Effector memory CD8-positive, alpha-beta T cell (primary cell): ENCODE data around the gene TTLL11.

Experiments used
- ATAC-seq: fragments of 150-1000 bp; cut with Tn5 transposase; replicated peaks from 2 replicates; pipeline ENCODE4 v1.10.0; 2021; ENCODE audit warnings: mild to moderate bottlenecking, moderate library complexity
- DNase-seq, 3 experiments: peaks; one replicate each; pipeline ENCODE4 v3.0.0; 2021
- H3K27ac Mint-ChIP-seq, 2 donors: one replicate each; pipeline ENCODE4 v1.8.0; 2022; ENCODE audit warnings: mild to moderate bottlenecking in 2 of 2, mixed read lengths in 2 of 2, moderate library complexity in 2 of 2
- H3K27me3 Mint-ChIP-seq, 2 donors: one replicate each; pipeline ENCODE4 v1.8.0; 2022; ENCODE audit warnings: mixed read lengths in 2 of 2
- H3K36me3 Mint-ChIP-seq: one replicate; pipeline ENCODE4 v1.8.0; 2022; ENCODE audit warnings: mild to moderate bottlenecking, moderate library complexity, mixed read lengths; ENCODE audit not compliant: insufficient read depth
- H3K4me1 Mint-ChIP-seq, 2 donors: one replicate each; pipeline ENCODE4 v1.8.0; 2022; ENCODE audit warnings: low read depth in 2 of 2, mixed read lengths in 2 of 2
- H3K4me3 Mint-ChIP-seq, 2 donors: one replicate each; pipeline ENCODE4 v1.8.0; 2022; ENCODE audit warnings: mild to moderate bottlenecking in 2 of 2, mixed read lengths in 2 of 2, moderate library complexity in 2 of 2
- H3K9me3 Mint-ChIP-seq, 2 donors: one replicate each; pipeline ENCODE4 v1.8.0; 2022; ENCODE audit warnings: mixed read lengths in 2 of 2

The TTLL11 gene

GRCh38 chr9:121865060-121865459, 228.0 kb downstream of the TTLL11 start:
- DNase-seq (no peak), ATAC-seq (no peak)
- no peaks in the 10 kb centered on the region for H3K9me3 Mint-ChIP-seq
- H3K4me3 Mint-ChIP-seq, result no peak overlapping the region
- no peaks in the 10 kb centered on the region for H3K27me3 Mint-ChIP-seq
- no peaks in the 10 kb centered on the region for H3K36me3 Mint-ChIP-seq
- H3K4me1 Mint-ChIP-seq, result no peaks in the 10 kb centered on the region
- no peak overlapping the region for H3K27ac Mint-ChIP-seq

GRCh38 chr9:121863955-121864354, 229.2 kb downstream of the TTLL11 start:
- Mint-ChIP-seq H3K9me3 (no peaks in the 10 kb centered on the region), H3K4me1 (no peaks in the 10 kb centered on the region), H3K36me3 (no peaks in the 10 kb centered on the region), H3K4me3 (no peak overlapping the region), H3K27ac (no peak overlapping the region), H3K27me3 (no peaks in the 10 kb centered on the region)
- DNase-seq, result no peak
- no peak for ATAC-seq

- no peaks in the 10 kb centered on the region for H3K36me3 Mint-ChIP-seq
- no peaks in the 10 kb centered on the region for H3K9me3 Mint-ChIP-seq
- no peak for ATAC-seq
- no peaks in the 10 kb centered on the region for H3K4me1 Mint-ChIP-seq
- H3K27ac Mint-ChIP-seq, result no peak overlapping the region
- no peak for DNase-seq
- no peak overlapping the region for H3K4me3 Mint-ChIP-seq
- no peaks in the 10 kb centered on the region for H3K27me3 Mint-ChIP-seq
These were observed 230.5 kb downstream of the TTLL11 start for GRCh38 chr9:121862371-121863332.

DNA sequence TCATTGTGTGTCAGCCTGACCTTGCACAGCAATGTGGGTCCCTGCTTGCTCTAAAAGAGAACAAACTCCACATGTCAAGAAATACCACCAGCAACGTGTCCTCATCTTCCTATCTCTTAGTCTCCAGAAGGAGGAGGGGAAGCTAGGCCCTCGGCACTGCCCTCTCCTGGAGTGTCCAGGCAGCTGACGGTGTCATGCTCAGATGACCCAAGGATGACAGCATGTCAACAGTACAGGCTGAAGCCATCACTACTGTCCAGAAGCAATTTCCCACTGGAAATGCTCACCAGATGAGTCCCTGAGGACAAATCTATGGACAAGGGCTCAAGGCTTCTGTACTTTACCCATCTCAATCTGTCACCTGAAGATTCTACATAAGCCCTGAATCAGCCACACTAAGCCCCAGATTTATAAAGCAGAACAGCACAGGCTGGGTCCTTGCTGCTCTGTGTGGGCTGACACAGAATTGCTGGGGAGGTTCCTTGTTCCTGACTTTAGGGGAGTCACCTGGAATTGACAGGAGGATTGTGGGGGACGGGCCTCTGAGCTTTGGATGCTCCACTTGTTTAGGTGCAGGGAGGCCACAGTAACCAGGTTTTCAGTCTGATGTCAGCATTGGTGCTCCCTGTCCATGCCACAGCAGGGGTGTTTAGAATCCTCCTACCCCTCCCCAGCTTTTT, 231.5 kb downstream of the TTLL11 start:
- Mint-ChIP-seq H3K9me3 (no peaks in the 10 kb centered on the region), H3K27ac (no peak overlapping the region)
- no peak for DNase-seq

DNA sequence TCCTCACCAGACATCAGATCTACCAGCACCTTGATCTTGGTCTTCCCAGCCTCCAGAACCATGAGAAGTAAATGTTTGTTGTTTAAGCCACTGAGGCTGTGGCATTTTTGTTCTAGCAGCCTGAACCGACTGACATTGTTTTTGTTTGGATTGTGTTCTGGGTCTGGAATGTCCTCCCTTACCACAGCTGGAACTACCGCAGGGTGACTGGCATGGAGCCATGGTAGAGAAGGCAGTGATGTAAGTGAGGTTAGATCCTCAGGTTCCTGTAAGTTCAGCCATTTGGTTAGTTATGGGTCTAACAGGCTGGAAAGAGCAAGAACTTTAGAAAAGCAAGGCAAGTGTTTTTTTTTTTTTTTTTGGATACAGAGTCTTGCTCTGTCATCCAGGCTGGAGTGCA, 232.4 kb downstream of the TTLL11 start:
- ATAC-seq (no peak), DNase-seq (no peak)
- Mint-ChIP-seq H3K9me3 (no peaks in the 10 kb centered on the region), H3K27ac (no peak overlapping the region), H3K4me1 (no peaks in the 10 kb centered on the region), H3K4me3 (no peak overlapping the region), H3K36me3 (no peaks in the 10 kb centered on the region), H3K27me3 (no peaks in the 10 kb centered on the region)

More for the DNA sequence above, 231.5 kb downstream of the TTLL11 start:
- no peaks in the 10 kb centered on the region for H3K27me3 Mint-ChIP-seq
- no peaks in the 10 kb centered on the region for H3K36me3 Mint-ChIP-seq
- ATAC-seq, result no peak
- H3K4me3 Mint-ChIP-seq, result no peak overlapping the region
- H3K4me1 Mint-ChIP-seq, result no peaks in the 10 kb centered on the region

DNA sequence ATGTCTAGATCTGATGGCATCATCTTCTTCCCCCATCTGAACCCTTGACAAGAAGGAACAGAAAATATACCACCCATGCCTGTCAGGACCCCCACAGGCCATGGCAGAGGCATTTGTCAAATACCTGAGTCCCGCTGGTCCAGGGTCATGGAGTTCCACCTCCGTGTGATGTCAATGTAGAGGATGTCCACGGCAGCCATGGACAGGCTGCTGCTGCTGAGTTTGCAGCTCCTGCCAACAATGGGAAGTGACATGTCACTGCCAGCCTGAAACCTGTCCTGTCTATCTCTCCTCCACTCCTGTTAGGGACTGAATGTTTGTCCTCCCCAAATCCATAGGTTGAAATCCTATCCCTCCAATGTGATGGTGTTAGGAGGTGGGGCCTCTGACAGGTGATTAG, 232.9 kb downstream of the TTLL11 start:
- no peak overlapping the region for H3K27ac Mint-ChIP-seq
- no peaks in the 10 kb centered on the region for H3K27me3 Mint-ChIP-seq
- no peak for ATAC-seq
- no peaks in the 10 kb centered on the region for H3K36me3 Mint-ChIP-seq
- H3K4me1 Mint-ChIP-seq, result no peaks in the 10 kb centered on the region
- no peak for DNase-seq
- no peak overlapping the region for H3K4me3 Mint-ChIP-seq
- H3K9me3 Mint-ChIP-seq, result no peaks in the 10 kb centered on the region

GRCh38 chr9:121859646-121860045, 233.5 kb downstream of the TTLL11 start:
- Mint-ChIP-seq H3K27ac (no peak overlapping the region), H3K27me3 (no peaks in the 10 kb centered on the region), H3K9me3 (no peaks in the 10 kb centered on the region), H3K36me3 (no peaks in the 10 kb centered on the region), H3K4me1 (no peaks in the 10 kb centered on the region), H3K4me3 (no peak overlapping the region)
- no peak for DNase-seq
- no peak for ATAC-seq

GRCh38 chr9:121858788-121859187, 234.3 kb downstream of the TTLL11 start:
- no peaks in the 10 kb centered on the region for H3K36me3 Mint-ChIP-seq
- no peaks in the 10 kb centered on the region for H3K27me3 Mint-ChIP-seq
- no peak overlapping the region for H3K4me3 Mint-ChIP-seq
- H3K9me3 Mint-ChIP-seq, result no peaks in the 10 kb centered on the region
- ATAC-seq, result peak; percentile 31
- H3K27ac Mint-ChIP-seq, result no peak overlapping the region
- DNase-seq, result no peak
- H3K4me1 Mint-ChIP-seq, result no peaks in the 10 kb centered on the region

DNA sequence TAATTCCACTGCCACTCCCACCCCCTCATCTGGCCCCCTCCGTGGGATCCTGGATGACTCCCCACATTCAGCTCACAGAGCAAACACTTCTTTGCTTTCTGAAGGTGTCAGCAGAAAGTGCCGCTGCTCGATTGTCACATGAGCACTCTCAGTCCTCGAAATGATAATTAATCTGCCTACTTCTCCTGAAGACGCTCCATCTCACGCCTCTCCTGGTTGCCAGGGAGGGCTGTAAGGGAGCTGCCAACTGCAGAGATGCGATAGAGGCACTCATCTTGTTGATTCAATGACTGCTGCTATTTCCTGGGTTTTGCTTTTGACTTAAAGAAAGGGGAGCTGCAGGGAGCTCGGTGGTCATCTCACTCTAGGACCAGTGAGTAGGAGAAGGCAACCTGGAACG, 235.2 kb downstream of the TTLL11 start:
- H3K4me3 Mint-ChIP-seq, result no peak overlapping the region
- no peaks in the 10 kb centered on the region for H3K9me3 Mint-ChIP-seq
- ATAC-seq, result no peak
- no peaks in the 10 kb centered on the region for H3K27me3 Mint-ChIP-seq
- DNase-seq, result no peak
- no peaks in the 10 kb centered on the region for H3K4me1 Mint-ChIP-seq
- no peaks in the 10 kb centered on the region for H3K36me3 Mint-ChIP-seq
- no peak overlapping the region for H3K27ac Mint-ChIP-seq

DNA sequence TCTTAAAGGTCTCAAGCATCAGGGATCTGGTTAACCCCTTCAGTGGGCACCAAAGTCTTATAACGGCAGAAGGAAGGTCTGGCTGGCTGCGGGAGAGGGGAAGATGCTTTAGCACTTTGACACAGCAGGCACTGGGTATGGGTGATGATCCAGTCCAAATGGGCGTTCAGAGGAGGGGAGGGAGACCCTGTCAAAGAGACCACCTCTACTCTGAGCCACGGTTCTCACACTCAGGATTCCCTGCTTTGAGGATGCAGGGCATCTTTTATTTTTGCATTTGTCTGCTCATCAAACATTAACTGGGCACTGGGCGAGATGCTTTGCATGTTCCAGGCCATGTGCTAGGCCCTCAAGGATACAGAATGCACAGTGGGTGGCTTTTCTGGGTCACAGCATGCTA, 237.6 kb downstream of the TTLL11 start:
- Mint-ChIP-seq H3K4me3 (no peak overlapping the region), H3K9me3 (no peaks in the 10 kb centered on the region), H3K27ac (no peak overlapping the region), H3K36me3 (no peaks in the 10 kb centered on the region), H3K27me3 (no peaks in the 10 kb centered on the region), H3K4me1 (no peaks in the 10 kb centered on the region)
- no peak for ATAC-seq
- no peak for DNase-seq

GRCh38 chr9:121853617-121854395, 239.3 kb downstream of the TTLL11 start:
- Mint-ChIP-seq H3K4me3 (no peak overlapping the region), H3K27me3 (no peaks in the 10 kb centered on the region), H3K9me3 (no peaks in the 10 kb centered on the region), H3K27ac (no peak overlapping the region), H3K36me3 (no peaks in the 10 kb centered on the region), H3K4me1 (no peaks in the 10 kb centered on the region)
- ATAC-seq (no peak), DNase-seq (no peak)

DNA sequence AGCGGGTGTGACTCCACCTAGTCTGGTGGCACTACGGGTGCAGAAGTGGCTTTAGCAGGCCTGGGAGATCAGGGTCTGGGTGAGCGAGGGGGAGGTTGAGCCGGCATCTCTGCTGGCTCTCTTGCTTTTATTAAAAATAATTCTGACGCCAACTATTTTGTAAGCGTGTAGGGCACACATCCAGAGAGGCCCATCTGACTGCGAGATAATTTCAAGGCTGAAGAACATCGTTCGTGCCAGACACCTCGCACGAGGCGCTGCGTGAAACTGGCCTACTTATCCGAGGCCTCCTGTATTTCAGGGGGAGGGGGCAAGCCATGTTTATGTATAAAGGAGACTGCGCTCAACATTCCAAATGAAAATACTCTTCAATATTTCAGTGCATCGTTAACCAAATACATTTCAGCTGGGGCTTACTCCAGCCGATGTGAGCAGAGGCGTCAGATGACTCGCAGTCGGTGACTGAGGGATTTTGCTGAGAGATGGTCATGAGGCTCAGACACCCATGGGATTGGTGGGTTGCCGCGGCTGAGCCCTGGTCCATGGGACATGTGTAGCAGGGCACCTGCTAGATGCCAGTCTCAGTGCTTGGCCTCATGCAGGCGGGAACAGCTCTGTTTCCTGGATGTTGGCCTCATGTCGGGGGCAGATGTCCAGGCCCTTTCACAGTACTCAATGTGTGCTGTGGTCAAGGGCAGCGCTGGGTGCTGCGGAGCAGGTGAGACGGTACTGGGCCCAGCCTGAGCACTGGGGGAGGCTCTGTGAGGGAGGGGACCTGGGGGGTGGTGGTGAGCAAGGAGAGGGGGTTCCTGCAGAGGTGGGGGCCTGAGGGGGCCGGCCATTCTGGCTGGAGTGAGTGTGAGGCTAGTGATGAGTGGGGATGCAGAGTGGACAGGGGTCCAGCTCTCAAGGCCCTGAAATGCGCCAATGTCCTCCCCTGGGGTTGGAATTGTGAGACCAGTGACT, 240.2 kb downstream of the TTLL11 start:
- Mint-ChIP-seq H3K27me3 (no peaks in the 10 kb centered on the region), H3K36me3 (no peaks in the 10 kb centered on the region), H3K9me3 (no peaks in the 10 kb centered on the region), H3K27ac (peak overlapping the region in 1 of 2 donors; percentile 25), H3K4me3 (no peak overlapping the region), H3K4me1 (no peaks in the 10 kb centered on the region)
- ATAC-seq (no peak), DNase-seq (no peak)

DNA sequence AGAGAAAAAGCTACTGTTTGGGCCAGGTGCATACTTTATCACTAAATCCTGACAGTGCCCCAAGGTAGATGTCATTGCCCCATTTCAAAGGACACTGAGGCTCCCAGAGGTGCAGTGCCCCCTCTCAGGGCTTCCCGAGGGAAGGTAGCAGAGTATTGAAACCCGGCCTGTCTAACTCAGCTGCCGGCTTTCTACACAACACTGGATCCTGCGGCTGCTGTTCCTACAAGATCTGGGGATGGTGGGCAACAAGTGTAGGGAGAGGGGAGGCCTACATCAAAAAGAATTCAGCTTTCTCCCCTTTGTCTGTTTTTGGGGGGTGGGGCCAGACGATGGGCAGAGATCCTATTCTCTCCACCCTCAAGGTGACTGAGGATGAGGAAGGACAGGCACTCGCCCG, 240.9 kb downstream of the TTLL11 start:
- DNase-seq (no peak), ATAC-seq (no peak)
- no peaks in the 10 kb centered on the region for H3K9me3 Mint-ChIP-seq
- H3K36me3 Mint-ChIP-seq, result no peaks in the 10 kb centered on the region
- H3K27me3 Mint-ChIP-seq, result no peaks in the 10 kb centered on the region
- H3K27ac Mint-ChIP-seq, result peak overlapping the region in 1 of 2 donors; percentile 25
- H3K4me3 Mint-ChIP-seq, result no peak overlapping the region
- H3K4me1 Mint-ChIP-seq, result no peaks in the 10 kb centered on the region
